Esophagus muscularis mucosa (tissue), 4 donors: ENCODE data around the gene ANXA6. TPM values are rescaled to one million over a fixed set of nuclear protein-coding genes. Genes with fewer than 3 reads are reported as not detected.

Source experiments
- DNase-seq: peaks from one replicate; pipeline ENCODE4 v3.0.0-alpha.2; 2017; ENCODE audit errors: extremely low spot score
- H3K27ac ChIP-seq, 4 donors: fragments of 200-600 bp; sonication (generic); replicated peaks in 1 of 4; 1 replicate in 3 of 4; 2 replicates in 1 of 4; pipeline ENCODE4 v1.5.1; 2016 to 2019; ENCODE audit warnings: mild to moderate bottlenecking in 1 of 4
- H3K27me3 ChIP-seq, 4 donors: fragments of 200-600 bp; sonication (generic); one replicate each; pipeline versions ENCODE4 v1.5.1 to v1.6.0; 2016 to 2019
- H3K36me3 ChIP-seq, 4 donors: fragments of 200-600 bp; sonication (generic); one replicate each; pipeline ENCODE4 v1.5.1; 2016 to 2019
- H3K4me1 ChIP-seq, 4 donors: fragments of 200-600 bp; sonication (generic); one replicate each; pipeline ENCODE4 v1.5.1; 2016 to 2019
- H3K4me3 ChIP-seq, 4 donors: fragments of 200-600 bp; sonication (generic); 1 replicate in 2 of 4; 2 replicates in 2 of 4; pipeline ENCODE4 v1.5.1; 2016 to 2019; ENCODE audit warnings: mild to moderate bottlenecking in 4 of 4, moderate library complexity in 1 of 4
- H3K9me3 ChIP-seq, 4 donors: fragments of 200-600 bp; sonication (generic); 1 replicate in 3 of 4; 2 replicates in 1 of 4; pipeline ENCODE4 v1.5.1; 2016 to 2019
- EP300 ChIP-seq: sonication (generic); formaldehyde crosslinking; IDR thresholded peaks from one replicate; pipeline ENCODE4 v1.6.1; 2017; ENCODE audit warnings: antibody characterized with exemption
- POLR2A ChIP-seq: fragments of 450-650 bp; IDR thresholded peaks from one replicate; pipeline ENCODE4 v1.6.1; 2017; ENCODE audit warnings: antibody characterized with exemption, moderate library complexity, mild to moderate bottlenecking, low read depth
- POLR2AphosphoS5 ChIP-seq, 2 donors: sonication (generic); formaldehyde crosslinking; IDR thresholded peaks; one replicate each; pipeline ENCODE4 v1.6.1; 2017; ENCODE audit warnings: antibody characterized with exemption in 2 of 2
- WGBS: methylation state at CpG from one replicate; pipeline ENCODE4 v1.1.5; 2018; 5-methylcytosine and 5-hydroxymethylcytosine counted together
- intact Hi-C: fragments of 100-400 bp; cut with DNase I; formaldehyde crosslinking; loops from one replicate; pipeline ENCODE4 v1.15.1; 2023
- total RNA-seq, 4 donors: library from RNA; depleted of rRNA; stranded (reverse); fragments of >200 nt; gene quantifications; one replicate each; pipeline versions ENCODE4 v1.1.0 to v1.2.1, GENCODE V29; 2016
- TF ChIP-seq, protein P1 (sequence below), 3 experiments: fragments of 200-600 bp in 2 of 3; fragments of 450-650 bp in 1 of 3; sonication (generic) in 2 of 3; IDR thresholded peaks; one replicate each; pipeline ENCODE4 v1.5.1; 2017 to 2019; ENCODE audit warnings: antibody characterized with exemption in 3 of 3, mild to moderate bottlenecking in 2 of 3, moderate library complexity in 1 of 3

The ANXA6 gene
- total RNA-seq, 4 donors from 2014 or later = 232 to 442 (median 374) TPM

DNA sequence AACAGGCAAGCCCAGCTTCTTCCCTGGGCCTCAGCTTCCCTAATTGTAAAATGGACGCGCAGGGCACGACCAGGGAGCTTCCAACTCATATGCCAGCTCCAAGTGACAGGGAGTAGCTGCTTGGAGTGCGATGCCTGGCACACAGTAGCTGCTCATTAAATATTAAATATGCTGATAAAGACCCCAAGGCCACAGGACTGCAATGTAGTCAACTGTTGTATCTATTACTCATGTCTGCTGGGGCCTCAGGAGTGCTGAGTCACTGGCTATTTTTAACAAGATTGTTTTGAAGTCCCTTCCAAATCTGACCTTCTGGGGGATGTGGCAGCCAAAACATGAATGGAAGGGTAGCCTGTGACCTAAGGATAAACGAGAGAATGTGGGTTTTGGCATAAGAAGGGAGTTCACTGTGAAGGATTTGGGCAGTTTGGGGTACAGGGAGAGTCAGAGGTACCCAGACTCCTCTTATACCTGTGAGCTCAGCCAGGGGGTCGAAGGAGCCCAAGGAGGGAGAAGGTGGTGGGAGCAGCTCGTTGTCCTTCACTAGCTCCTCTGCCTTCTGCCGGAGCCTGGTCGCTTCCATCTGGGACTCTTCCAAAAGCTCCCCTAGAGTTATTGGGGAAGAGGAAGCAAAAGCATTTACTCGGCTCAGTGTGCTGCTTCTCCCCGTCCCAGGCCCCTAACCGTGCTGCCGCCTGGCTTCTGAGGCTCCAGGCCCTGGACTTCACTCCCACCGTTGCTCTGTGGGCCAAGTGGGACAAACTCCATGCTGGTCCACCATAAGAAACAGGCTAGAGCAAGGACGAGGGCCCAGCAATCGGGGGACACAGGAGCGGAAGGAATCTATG lies 94.2 kb downstream of the ANXA6 start:
- WGBS = 44% methylated on average over 17 of the region's 17 CpGs
- Histone ChIP-seq H3K4me3 (no peak overlapping the region), H3K9me3 (no peaks in the 10 kb centered on the region), H3K36me3 (peaks cover 0 to 55% (median 38%) of the 10 kb centered on the region in 4 donors), H3K27ac (peak overlapping the region; percentile 65 to 78 (median 71)), H3K27me3 (no peaks in the 10 kb centered on the region), H3K4me1 (peaks cover 79 to 99% (median 94%) of the 10 kb centered on the region in 4 donors)
- intact Hi-C loops = no loop called here
- no peak for TF ChIP-seq EP300
- peak; percentile 38 to 53 for TF ChIP-seq POLR2AphosphoS5 (IDR thresholded peaks at IDR 0.05)
- DNase-seq = no peak

DNA sequence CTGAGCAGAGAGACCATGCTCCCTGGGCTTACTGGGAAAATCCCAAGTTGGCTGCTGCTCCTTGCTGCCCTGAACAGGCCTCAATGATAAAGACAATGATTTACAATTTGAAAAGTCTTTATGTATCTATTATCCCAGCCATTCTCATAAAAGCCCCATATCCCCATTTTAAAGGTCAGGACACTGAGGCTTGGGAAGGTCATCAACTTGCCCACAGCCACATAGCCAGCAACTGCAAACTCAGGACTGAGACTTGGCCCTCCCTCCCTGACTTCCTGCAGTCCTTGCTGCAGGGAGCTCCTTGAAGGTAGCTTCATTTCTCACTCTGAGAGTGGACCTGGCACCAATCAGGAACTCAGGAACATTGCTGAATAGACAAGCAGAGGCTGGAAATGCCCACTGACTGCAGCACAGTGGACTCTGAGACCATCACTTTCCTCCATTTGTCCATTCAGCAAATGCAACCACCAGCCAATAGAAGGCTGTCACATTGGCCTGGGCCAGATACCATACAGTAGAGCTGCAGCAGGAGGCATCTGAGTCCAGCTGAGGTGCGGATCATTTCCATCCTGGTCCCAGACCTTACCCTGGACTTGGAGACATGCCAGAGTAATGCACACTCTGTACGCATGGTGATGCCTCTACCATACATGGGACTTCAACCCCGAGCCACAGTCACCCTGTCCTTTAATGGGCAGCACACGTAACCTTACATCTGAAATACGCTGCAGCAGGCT lies 95.0 kb downstream of the ANXA6 start:
- 71% methylated on average over 4 of the region's 5 CpGs for WGBS
- TF ChIP-seq EP300 = no peak
- TF ChIP-seq, protein P1, sequence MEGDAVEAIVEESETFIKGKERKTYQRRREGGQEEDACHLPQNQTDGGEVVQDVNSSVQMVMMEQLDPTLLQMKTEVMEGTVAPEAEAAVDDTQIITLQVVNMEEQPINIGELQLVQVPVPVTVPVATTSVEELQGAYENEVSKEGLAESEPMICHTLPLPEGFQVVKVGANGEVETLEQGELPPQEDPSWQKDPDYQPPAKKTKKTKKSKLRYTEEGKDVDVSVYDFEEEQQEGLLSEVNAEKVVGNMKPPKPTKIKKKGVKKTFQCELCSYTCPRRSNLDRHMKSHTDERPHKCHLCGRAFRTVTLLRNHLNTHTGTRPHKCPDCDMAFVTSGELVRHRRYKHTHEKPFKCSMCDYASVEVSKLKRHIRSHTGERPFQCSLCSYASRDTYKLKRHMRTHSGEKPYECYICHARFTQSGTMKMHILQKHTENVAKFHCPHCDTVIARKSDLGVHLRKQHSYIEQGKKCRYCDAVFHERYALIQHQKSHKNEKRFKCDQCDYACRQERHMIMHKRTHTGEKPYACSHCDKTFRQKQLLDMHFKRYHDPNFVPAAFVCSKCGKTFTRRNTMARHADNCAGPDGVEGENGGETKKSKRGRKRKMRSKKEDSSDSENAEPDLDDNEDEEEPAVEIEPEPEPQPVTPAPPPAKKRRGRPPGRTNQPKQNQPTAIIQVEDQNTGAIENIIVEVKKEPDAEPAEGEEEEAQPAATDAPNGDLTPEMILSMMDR (IDR thresholded peaks at IDR 0.05) = no peak
- no peak for TF ChIP-seq POLR2AphosphoS5 (IDR thresholded peaks at IDR 0.05)
- TF ChIP-seq POLR2A = no peak
- no peak for DNase-seq
- H3K9me3 ChIP-seq = no peaks in the 10 kb centered on the region
- peaks cover 71 to 93% (median 87%) of the 10 kb centered on the region in 4 donors for H3K4me1 ChIP-seq
- no peak overlapping the region for H3K4me3 ChIP-seq
- intact Hi-C loops = no loop called here
- H3K27me3 ChIP-seq = no peaks in the 10 kb centered on the region
- H3K36me3 ChIP-seq = peaks cover 0 to 63% (median 46%) of the 10 kb centered on the region in 4 donors
- H3K27ac ChIP-seq = peak overlapping the region; percentile 65 to 78 (median 71)

DNA sequence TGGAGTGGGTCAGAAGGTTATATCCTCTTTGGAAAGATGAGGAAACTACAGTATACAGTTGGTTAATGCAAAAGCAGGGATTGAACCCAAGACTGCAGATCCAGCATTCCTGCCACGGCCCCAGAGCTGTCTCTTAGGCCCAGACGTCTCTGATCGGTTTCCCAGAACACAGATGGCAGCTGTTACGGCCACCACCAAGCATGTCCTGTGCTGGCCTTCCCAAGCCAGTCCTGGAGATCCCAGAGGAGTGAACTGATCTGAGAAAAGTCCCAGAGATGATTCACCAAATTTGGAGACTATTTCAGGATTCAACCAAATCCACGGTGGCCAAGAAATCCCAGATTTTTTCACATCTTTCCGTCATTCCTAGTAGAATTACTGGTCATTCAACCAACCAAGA lies 96.8 kb downstream of the ANXA6 start:
- intact Hi-C loops = loop anchor here (2.0 kb wide), 1 partner anchor 48 kb away; no protein-coding TSS in a partner anchor
- H3K9me3 ChIP-seq = no peaks in the 10 kb centered on the region
- peaks cover 56 to 75% (median 68%) of the 10 kb centered on the region in 4 donors for H3K4me1 ChIP-seq
- no peak for DNase-seq
- peaks cover 8 to 75% (median 61%) of the 10 kb centered on the region in 4 donors for H3K36me3 ChIP-seq
- no peak overlapping the region for H3K4me3 ChIP-seq
- no peak for TF ChIP-seq POLR2AphosphoS5 (IDR thresholded peaks at IDR 0.05)
- H3K27me3 ChIP-seq = no peaks in the 10 kb centered on the region
- WGBS = 100% methylated on average over 4 of the region's 6 CpGs
- H3K27ac ChIP-seq = peak overlapping the region in 3 of 4 donors; percentile 30 to 50 (median 50)

DNA sequence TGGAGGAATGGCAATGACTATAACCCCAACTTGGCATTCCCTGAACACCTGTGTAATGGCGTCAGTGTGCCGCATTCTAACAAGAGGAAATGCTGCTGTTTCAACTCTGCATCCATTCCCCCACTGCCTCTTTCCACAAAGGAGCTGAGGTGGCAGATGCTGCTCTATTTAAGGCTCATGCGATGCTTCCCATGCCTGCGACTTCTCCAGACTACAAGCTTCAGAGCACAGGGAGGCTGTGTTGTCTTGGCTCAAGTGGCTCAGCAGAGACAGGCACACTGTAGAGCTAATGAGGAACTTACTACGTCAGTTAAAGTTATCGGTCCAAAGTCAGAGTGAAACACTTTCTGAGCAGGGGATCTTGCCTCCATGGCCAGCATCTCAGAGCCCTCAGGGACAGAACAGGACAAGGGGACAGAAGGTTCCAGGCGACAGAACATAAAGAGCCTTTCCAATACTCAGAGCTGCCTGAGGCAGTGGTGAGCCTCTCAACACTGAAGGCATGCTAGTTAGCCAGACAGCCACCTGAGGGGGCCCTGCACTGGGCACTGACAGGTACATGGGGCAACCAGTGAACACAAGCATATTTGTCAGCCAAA lies 98.6 kb downstream of the ANXA6 start:
- Histone ChIP-seq H3K27me3 (no peaks in the 10 kb centered on the region), H3K36me3 (peaks cover 8 to 93% (median 78%) of the 10 kb centered on the region in 4 donors), H3K4me3 (no peak overlapping the region), H3K27ac (peak overlapping the region in 3 of 4 donors; percentile 17 to 50 (median 30)), H3K9me3 (no peaks in the 10 kb centered on the region), H3K4me1 (peaks cover 40 to 57% (median 52%) of the 10 kb centered on the region in 4 donors)
- TF ChIP-seq POLR2AphosphoS5 (IDR thresholded peaks at IDR 0.05) (no peak), POLR2A (no peak), EP300 (no peak)
- TF ChIP-seq, protein P1 (IDR thresholded peaks at IDR 0.05) = no peak
- WGBS = 83% methylated on average over 7 of the region's 7 CpGs
- no peak for DNase-seq
- intact Hi-C loops = loop anchor here (10.0 kb wide), 1 partner anchor 186 kb away; no protein-coding TSS in a partner anchor

DNA sequence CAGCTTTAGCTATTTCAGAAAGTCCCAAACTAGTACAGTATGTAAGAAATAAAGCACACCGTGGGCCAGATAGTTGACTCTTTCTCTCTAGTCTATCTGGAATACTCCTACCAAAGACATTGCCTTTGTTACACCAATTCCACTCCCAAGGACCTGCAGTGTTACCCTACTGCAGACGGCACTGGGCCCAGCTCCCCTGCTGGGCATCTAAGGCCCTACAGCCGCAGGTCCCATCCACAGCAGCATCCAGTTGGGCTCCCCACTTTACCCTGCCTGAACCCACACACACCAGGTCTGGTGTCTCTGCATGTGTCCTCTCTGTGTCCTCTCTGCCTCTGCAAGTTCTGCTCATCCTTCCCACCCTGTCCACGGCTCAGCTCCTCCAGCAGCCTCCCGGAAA lies 99.3 kb downstream of the ANXA6 start:
- no peak for DNase-seq
- no peak overlapping the region for H3K27ac ChIP-seq
- WGBS = 91% methylated on average over 5 of the region's 5 CpGs
- peaks cover 8 to 100% (median 85%) of the 10 kb centered on the region in 4 donors for H3K36me3 ChIP-seq
- H3K4me3 ChIP-seq = no peak overlapping the region
- peaks cover 34 to 50% (median 45%) of the 10 kb centered on the region in 4 donors for H3K4me1 ChIP-seq
- no peaks in the 10 kb centered on the region for H3K9me3 ChIP-seq
- intact Hi-C loops = loop anchor here (10.0 kb wide), 1 partner anchor 186 kb away; no protein-coding TSS in a partner anchor
- TF ChIP-seq POLR2A (no peak), POLR2AphosphoS5 (IDR thresholded peaks at IDR 0.05) (no peak), EP300 (no peak)
- TF ChIP-seq, protein P1 (IDR thresholded peaks at IDR 0.05) = no peak
- H3K27me3 ChIP-seq = no peaks in the 10 kb centered on the region
